WTC11 (cell line): ENCODE measurements around the gene TMEM131L.
"Not testable (repeated sequence)": the region's sequence is repeated elsewhere in the genome, so short reads cannot be mapped to it uniquely, and the experiment has no call there.

ENCODE experiments used
- CREM ChIP-seq: sonication (generic); formaldehyde crosslinking; IDR thresholded peaks from 2 replicates; pipeline ENCODE4 v1.8.1; 2022; ENCODE audit warnings: mild to moderate bottlenecking, missing genetic modification reagents, moderate library complexity
- ETV6 ChIP-seq: sonication (generic); formaldehyde crosslinking; IDR thresholded peaks from 2 replicates; pipeline ENCODE4 v1.8.1; 2022; ENCODE audit warnings: mild to moderate bottlenecking, missing genetic modification reagents
- GRHL2 ChIP-seq: fragments of 250-450 bp; sonication (Bioruptor Pico); IDR thresholded peaks from 2 replicates; pipeline ENCODE4 v1.8.0; 2022; ENCODE audit warnings: mild to moderate bottlenecking, moderate library complexity; ENCODE audit not compliant: insufficient replicate concordance, severe bottlenecking
- JUN ChIP-seq: sonication (generic); formaldehyde crosslinking; IDR thresholded peaks from 2 replicates; pipeline ENCODE4 v1.8.0; 2023; ENCODE audit warnings: mild to moderate bottlenecking, missing genetic modification reagents
- KAT7 ChIP-seq: sonication (generic); formaldehyde crosslinking; IDR thresholded peaks from 2 replicates; pipeline ENCODE4 v1.8.1; 2023; ENCODE audit warnings: missing genetic modification reagents, mild to moderate bottlenecking, borderline replicate concordance
- SOX15 ChIP-seq: fragments of 250-450 bp; sonication (Bioruptor Pico); IDR thresholded peaks from 2 replicates; pipeline ENCODE4 v1.9.0; 2021; ENCODE audit warnings: mild to moderate bottlenecking
- TEAD4 ChIP-seq: sonication (generic); formaldehyde crosslinking; IDR thresholded peaks from 2 replicates; pipeline ENCODE4 v1.8.0; 2022; ENCODE audit warnings: mild to moderate bottlenecking, missing genetic modification reagents
- TF ChIP-seq, protein P1 (sequence below): sonication (generic); formaldehyde crosslinking; IDR thresholded peaks from 2 replicates; pipeline ENCODE4 v1.8.1; 2022; ENCODE audit warnings: low read depth, mild to moderate bottlenecking, moderate library complexity, missing genetic modification reagents, borderline replicate concordance
- TF ChIP-seq, protein P2 (sequence below): sonication (generic); formaldehyde crosslinking; IDR thresholded peaks from 2 replicates; pipeline ENCODE4 v1.8.0; 2022; ENCODE audit warnings: missing genetic modification reagents
- TF ChIP-seq, protein P3 (sequence below): fragments of 200-600 bp; IDR thresholded peaks from 2 replicates; pipeline ENCODE4 v1.8.0; 2022; ENCODE audit warnings: antibody characterized with exemption

DNA sequence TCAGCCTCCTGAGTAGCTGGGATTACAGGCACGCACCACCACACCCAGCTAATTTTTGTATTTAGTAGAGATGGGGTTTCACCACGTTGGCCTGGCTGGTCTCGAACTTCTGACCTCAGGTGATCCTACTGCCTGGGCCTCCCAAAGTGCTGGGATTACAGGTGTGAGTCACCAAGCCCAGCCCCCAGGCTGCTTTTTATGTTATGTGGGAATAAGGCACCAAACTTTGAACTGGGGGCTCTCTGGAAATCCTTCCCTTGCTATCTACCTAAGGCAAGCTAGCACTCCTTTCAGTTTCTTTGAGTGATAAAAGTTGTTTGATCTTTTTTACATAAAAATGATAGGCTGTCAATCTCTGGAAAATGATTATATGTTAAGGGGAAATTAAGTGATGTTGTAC is 101.5 kb downstream of the TMEM131L start:
- not testable (repeated sequence) for TF ChIP-seq SOX15 (CRISPR knock-in tag); TEAD4; CREM (CRISPR knock-in tag); GRHL2 (CRISPR knock-in tag); JUN (CRISPR knock-in tag); KAT7 (CRISPR knock-in tag); ETV6 (CRISPR knock-in tag)
- TF ChIP-seq, protein P1, sequence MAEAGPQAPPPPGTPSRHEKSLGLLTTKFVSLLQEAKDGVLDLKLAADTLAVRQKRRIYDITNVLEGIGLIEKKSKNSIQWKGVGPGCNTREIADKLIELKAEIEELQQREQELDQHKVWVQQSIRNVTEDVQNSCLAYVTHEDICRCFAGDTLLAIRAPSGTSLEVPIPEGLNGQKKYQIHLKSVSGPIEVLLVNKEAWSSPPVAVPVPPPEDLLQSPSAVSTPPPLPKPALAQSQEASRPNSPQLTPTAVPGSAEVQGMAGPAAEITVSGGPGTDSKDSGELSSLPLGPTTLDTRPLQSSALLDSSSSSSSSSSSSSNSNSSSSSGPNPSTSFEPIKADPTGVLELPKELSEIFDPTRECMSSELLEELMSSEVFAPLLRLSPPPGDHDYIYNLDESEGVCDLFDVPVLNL (CRISPR knock-in tag), result not testable (repeated sequence)
- TF ChIP-seq, protein P2, sequence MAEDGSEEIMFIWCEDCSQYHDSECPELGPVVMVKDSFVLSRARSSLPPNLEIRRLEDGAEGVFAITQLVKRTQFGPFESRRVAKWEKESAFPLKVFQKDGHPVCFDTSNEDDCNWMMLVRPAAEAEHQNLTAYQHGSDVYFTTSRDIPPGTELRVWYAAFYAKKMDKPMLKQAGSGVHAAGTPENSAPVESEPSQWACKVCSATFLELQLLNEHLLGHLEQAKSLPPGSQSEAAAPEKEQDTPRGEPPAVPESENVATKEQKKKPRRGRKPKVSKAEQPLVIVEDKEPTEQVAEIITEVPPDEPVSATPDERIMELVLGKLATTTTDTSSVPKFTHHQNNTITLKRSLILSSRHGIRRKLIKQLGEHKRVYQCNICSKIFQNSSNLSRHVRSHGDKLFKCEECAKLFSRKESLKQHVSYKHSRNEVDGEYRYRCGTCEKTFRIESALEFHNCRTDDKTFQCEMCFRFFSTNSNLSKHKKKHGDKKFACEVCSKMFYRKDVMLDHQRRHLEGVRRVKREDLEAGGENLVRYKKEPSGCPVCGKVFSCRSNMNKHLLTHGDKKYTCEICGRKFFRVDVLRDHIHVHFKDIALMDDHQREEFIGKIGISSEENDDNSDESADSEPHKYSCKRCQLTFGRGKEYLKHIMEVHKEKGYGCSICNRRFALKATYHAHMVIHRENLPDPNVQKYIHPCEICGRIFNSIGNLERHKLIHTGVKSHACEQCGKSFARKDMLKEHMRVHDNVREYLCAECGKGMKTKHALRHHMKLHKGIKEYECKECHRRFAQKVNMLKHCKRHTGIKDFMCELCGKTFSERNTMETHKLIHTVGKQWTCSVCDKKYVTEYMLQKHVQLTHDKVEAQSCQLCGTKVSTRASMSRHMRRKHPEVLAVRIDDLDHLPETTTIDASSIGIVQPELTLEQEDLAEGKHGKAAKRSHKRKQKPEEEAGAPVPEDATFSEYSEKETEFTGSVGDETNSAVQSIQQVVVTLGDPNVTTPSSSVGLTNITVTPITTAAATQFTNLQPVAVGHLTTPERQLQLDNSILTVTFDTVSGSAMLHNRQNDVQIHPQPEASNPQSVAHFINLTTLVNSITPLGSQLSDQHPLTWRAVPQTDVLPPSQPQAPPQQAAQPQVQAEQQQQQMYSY (CRISPR knock-in tag), result not testable (repeated sequence)
- TF ChIP-seq, protein P3, sequence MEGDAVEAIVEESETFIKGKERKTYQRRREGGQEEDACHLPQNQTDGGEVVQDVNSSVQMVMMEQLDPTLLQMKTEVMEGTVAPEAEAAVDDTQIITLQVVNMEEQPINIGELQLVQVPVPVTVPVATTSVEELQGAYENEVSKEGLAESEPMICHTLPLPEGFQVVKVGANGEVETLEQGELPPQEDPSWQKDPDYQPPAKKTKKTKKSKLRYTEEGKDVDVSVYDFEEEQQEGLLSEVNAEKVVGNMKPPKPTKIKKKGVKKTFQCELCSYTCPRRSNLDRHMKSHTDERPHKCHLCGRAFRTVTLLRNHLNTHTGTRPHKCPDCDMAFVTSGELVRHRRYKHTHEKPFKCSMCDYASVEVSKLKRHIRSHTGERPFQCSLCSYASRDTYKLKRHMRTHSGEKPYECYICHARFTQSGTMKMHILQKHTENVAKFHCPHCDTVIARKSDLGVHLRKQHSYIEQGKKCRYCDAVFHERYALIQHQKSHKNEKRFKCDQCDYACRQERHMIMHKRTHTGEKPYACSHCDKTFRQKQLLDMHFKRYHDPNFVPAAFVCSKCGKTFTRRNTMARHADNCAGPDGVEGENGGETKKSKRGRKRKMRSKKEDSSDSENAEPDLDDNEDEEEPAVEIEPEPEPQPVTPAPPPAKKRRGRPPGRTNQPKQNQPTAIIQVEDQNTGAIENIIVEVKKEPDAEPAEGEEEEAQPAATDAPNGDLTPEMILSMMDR, result not testable (repeated sequence)
